ENCODE data around the gene MUC2.

The MUC2 gene

DNA sequence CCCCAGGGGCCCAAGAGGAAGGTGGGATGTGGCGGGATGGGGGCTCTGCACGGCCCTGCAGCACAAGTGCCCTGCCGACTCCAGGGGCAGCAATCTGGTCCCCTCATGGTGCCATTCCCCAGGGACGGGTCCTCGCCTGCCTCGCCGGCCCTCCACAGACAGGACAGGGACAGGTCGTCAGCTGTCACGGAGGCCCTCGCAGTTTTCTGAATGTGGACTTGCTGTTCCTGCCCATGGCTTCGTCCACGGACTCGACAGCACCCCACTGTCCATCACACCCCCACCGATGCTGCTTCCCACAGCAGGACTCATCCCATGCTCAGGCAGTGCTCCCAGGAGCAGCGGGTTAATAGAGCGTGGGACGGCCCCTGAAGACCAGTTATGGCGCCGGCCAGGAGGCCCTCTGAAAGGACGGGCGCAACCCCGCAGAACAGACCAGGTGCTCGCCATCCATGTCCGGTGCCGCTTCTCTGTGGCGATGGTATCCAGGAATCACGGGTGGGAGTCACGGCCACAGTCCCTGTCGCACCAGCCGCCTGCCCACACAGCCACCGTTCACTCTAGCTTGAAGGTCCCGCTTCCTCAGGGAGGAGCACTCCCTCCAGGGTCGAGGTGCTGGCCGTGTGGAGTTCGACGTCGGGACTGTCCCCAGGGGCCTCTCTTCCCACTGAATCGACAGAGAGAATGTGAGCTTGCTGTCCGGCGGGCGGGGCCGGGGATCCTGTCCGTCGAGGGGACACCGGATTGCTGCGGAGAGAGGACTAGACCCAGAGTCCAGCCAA is 18.5 kb upstream of the MUC2 start:
- ChIA-PET CTCF (no interaction called here), POLR2A (no interaction called here)
- TF ChIP-seq FOXM1 (IDR thresholded peaks at IDR 0.05; ENCODE audit: borderline replicate concordance) (no peak), LEF1 (IDR thresholded peaks at IDR 0.05; ENCODE audit: borderline replicate concordance) (no peak), FOXA1 (IDR thresholded peaks at IDR 0.05) (no peak), SP1 (IDR thresholded peaks at IDR 0.05) (no peak), ARNT (IDR thresholded peaks at IDR 0.05) (no peak), HDGF (IDR thresholded peaks at IDR 0.05; ENCODE audit: borderline replicate concordance) (no peak), SUZ12 (IDR thresholded peaks at IDR 0.05) (no peak)
- DNase-seq (ENCODE audit: extremely low spot score), result no peak

DNA sequence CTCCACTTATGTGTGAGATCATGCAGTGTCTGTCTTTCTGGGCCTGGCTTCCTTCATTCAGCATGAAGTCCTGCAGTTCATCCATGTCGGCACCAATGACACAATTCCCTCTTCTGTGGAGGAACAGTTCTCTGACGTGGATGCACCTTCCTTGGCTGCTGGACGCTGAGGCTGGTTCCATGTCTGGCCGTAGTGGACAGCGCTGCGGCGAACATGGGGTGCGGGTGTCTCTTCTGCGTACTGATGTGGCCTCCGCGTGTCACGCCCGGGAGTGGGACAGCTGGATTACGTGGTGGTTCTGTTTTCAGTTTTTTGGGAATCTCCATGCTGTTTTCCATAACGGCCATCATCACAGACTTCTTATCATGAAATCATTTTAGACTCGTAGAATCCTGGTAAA is 16.9 kb upstream of the MUC2 start:
- DNase-seq (ENCODE audit: extremely low spot score), result no peak
- CTCF ChIA-PET, result no interaction called here
- TF ChIP-seq FOXK2 (IDR thresholded peaks at IDR 0.05) (no peak), ZNF384 (IDR thresholded peaks at IDR 0.05) (no peak), TARDBP (IDR thresholded peaks at IDR 0.05) (no peak), CTBP1 (IDR thresholded peaks at IDR 0.05; ENCODE audit: borderline replicate concordance) (no peak), FOXA1 (IDR thresholded peaks at IDR 0.05) (no peak), HDGF (IDR thresholded peaks at IDR 0.05; ENCODE audit: borderline replicate concordance) (no peak), BHLHE40 (IDR thresholded peaks at IDR 0.05; ENCODE audit: borderline replicate concordance) (no peak), SUZ12 (IDR thresholded peaks at IDR 0.05) (no peak), ARNT (IDR thresholded peaks at IDR 0.05) (no peak), LEF1 (IDR thresholded peaks at IDR 0.05; ENCODE audit: borderline replicate concordance) (no peak), FOXM1 (IDR thresholded peaks at IDR 0.05; ENCODE audit: borderline replicate concordance) (no peak), NFRKB (IDR thresholded peaks at IDR 0.05) (no peak), L3MBTL2 (conservative IDR thresholded peaks at IDR 0.05) (no peak), ELF4 (IDR thresholded peaks at IDR 0.05) (no peak), SP1 (IDR thresholded peaks at IDR 0.05) (no peak)
- TF ChIP-seq, protein P1, sequence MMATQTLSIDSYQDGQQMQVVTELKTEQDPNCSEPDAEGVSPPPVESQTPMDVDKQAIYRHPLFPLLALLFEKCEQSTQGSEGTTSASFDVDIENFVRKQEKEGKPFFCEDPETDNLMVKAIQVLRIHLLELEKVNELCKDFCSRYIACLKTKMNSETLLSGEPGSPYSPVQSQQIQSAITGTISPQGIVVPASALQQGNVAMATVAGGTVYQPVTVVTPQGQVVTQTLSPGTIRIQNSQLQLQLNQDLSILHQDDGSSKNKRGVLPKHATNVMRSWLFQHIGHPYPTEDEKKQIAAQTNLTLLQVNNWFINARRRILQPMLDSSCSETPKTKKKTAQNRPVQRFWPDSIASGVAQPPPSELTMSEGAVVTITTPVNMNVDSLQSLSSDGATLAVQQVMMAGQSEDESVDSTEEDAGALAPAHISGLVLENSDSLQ (IDR thresholded peaks at IDR 0.05), result no peak
- POLR2A ChIA-PET, result no interaction called here

DNA sequence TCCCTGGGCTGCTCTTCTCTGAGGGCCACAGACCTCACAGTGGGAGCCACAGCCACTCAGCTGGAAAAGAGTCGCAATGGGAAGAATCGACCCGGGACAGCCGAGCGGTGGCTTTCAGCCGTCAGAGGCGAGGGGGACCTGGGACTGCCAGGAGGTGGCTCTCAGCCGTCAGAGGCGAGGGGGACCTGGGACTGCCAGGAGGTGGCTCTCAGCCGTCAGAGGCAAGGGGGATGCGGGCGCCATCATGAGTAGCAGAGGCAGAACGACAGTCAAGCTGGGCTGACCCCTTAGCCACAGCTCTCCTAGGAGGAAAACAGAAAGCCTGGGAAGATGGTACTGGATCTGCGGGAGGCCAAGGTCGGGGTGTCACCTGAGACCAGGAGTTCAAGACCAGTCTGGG is 14.9 kb upstream of the MUC2 start:
- no peak for DNase-seq (ENCODE audit: extremely low spot score)
- CTCF ChIA-PET, result interaction anchor here (1.7 kb wide), 1 partner anchor 8 kb away, joined by 4 read pairs; no protein-coding TSS in a partner anchor
- no peak for TF ChIP-seq SP1 (IDR thresholded peaks at IDR 0.05)
- TF ChIP-seq, protein P1 (IDR thresholded peaks at IDR 0.05), result no peak
- TF ChIP-seq FOXM1 (IDR thresholded peaks at IDR 0.05; ENCODE audit: borderline replicate concordance), result no peak
- no peak for TF ChIP-seq FOXK2 (IDR thresholded peaks at IDR 0.05)
- POLR2A ChIA-PET, result no interaction called here

DNA sequence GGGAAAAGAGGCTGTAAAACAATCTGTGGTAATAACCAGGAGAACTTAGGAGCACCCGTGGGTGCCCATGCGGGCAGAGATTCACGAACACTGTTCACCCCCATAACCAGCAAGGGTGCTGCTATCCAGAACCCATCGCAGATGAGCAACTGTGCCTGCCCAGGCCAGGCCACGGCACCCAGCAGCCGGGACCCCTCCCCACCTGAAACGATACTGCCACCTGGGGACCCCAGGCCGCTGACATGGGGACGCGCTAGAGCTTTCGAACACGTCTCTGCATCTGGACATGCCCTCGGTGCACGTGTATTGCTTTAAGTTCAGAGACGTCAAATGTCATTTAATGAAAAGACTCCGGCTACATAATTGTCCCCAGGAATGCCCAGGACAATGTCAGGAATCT is 14.3 kb upstream of the MUC2 start:
- ChIA-PET POLR2A (no interaction called here), CTCF (interaction anchor here (1.7 kb wide), 1 partner anchor 9 kb away, joined by 4 read pairs; no protein-coding TSS in a partner anchor)
- no peak for DNase-seq (ENCODE audit: extremely low spot score)
- no peak for TF ChIP-seq FOXK2 (IDR thresholded peaks at IDR 0.05)
- TF ChIP-seq NFRKB (IDR thresholded peaks at IDR 0.05), result no peak
- TF ChIP-seq FOXA1 (IDR thresholded peaks at IDR 0.05), result no peak
- TF ChIP-seq LEF1 (IDR thresholded peaks at IDR 0.05; ENCODE audit: borderline replicate concordance), result no peak
- TF ChIP-seq TARDBP (IDR thresholded peaks at IDR 0.05), result no peak
- no peak for TF ChIP-seq CTBP1 (IDR thresholded peaks at IDR 0.05; ENCODE audit: borderline replicate concordance)
- TF ChIP-seq FOXM1 (IDR thresholded peaks at IDR 0.05; ENCODE audit: borderline replicate concordance), result no peak
- TF ChIP-seq ARNT (IDR thresholded peaks at IDR 0.05), result no peak
- TF ChIP-seq ZNF384 (IDR thresholded peaks at IDR 0.05), result no peak
- TF ChIP-seq, protein P1 (IDR thresholded peaks at IDR 0.05), result no peak

DNA sequence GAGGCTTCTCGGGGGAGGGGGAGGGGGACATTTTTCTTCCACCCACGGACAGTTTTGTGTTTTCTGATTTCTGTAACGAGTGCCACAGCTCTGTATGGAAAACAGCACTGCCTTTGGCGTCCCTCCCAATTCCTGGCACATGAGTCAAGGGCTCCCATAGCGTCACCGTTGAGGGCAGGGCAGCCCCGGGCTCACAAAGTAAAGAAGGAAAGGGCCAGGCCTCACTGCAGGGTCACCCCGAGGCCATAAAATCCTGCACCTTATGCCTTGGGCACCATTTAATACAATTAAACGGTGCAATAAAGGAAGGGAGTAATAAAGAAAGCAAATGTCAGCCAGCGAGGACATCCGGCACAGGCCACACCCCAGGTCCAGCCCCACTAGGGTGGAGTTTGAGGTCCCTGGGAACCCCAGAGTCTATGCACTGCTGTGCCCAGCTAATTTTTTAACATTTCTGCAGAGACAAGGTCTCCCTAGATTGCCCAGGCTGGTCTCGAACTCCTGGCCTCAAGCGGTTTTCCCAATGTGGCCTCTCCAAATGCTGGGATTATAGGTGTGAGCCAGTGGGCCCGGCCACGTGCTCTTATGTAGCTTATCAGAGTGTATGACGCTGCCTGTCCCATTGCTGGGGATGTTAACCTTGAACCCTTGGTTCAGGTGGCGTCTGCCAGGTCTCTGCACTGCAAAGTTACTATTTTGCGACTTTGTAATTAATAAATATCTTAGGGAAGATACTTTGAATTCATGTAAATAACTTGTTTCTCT is 13.6 kb upstream of the MUC2 start:
- ChIA-PET CTCF (interaction anchor here (1.7 kb wide), 1 partner anchor 10 kb away, joined by 4 read pairs; no protein-coding TSS in a partner anchor), POLR2A (no interaction called here)
- TF ChIP-seq CTBP1 (IDR thresholded peaks at IDR 0.05; ENCODE audit: borderline replicate concordance), result no peak
- no peak for TF ChIP-seq ARNT (IDR thresholded peaks at IDR 0.05)
- peak; percentile 37; the same call in 1 of the 2 replicates for TF ChIP-seq L3MBTL2 (conservative IDR thresholded peaks at IDR 0.05)
- no peak for DNase-seq (ENCODE audit: extremely low spot score)

DNA sequence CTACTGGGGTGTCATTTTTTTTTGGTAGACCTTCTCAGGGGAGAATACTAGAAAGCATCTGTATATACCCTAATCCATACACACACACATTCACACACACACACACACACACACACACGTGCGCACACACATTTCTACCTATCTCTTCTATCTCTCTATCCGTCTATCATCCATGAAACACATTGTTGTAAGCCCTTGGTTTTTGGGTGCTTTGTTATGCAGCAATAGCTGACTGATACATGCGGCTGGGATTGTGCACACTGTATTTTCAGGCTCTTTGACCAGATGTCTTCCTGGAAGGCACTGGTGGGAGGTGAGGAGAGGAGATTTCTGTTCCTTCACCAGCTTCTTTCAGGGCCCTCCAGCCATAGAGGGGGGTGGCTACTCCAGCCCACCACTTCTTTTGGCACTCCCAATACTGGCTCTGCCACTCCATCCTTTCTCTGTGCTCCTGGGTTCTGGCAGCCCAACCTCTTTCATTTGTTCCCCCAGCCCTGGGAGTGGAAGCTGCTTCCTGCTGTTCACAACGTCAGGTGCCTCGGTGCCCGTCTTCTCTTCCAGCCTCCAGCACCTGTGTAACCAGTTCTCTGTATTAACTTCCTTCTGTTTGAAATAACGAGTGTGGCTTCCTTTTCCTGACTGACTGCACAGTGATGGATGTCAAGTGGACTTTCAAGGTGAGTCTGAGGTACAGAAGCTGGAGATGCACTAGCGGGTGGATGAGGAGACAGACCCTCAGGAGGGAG is 12.4 kb upstream of the MUC2 start:
- TF ChIP-seq FOXM1 (IDR thresholded peaks at IDR 0.05; ENCODE audit: borderline replicate concordance) (no peak), ZNF384 (IDR thresholded peaks at IDR 0.05) (no peak), TARDBP (IDR thresholded peaks at IDR 0.05) (no peak), NFRKB (IDR thresholded peaks at IDR 0.05) (no peak), L3MBTL2 (conservative IDR thresholded peaks at IDR 0.05) (no peak), FOXK2 (IDR thresholded peaks at IDR 0.05) (no peak), ELF4 (IDR thresholded peaks at IDR 0.05) (no peak), ARNT (IDR thresholded peaks at IDR 0.05) (no peak), FOXA1 (IDR thresholded peaks at IDR 0.05) (no peak), BHLHE40 (IDR thresholded peaks at IDR 0.05; ENCODE audit: borderline replicate concordance) (no peak), SP1 (IDR thresholded peaks at IDR 0.05) (no peak), LEF1 (IDR thresholded peaks at IDR 0.05; ENCODE audit: borderline replicate concordance) (no peak), SUZ12 (IDR thresholded peaks at IDR 0.05) (no peak), CTBP1 (IDR thresholded peaks at IDR 0.05; ENCODE audit: borderline replicate concordance) (no peak), HDGF (IDR thresholded peaks at IDR 0.05; ENCODE audit: borderline replicate concordance) (no peak)
- TF ChIP-seq, protein P1 (IDR thresholded peaks at IDR 0.05), result no peak
- DNase-seq (ENCODE audit: extremely low spot score), result no peak
- POLR2A ChIA-PET, result no interaction called here
- CTCF ChIA-PET, result no interaction called here

Data from HEK293T (cell line).